Nephron (organoid): Measurements from ENCODE around the gene WDFY4.

ENCODE experiments used
- H3K27ac Mint-ChIP-seq, 3 experiments: 2 replicates each; pipeline ENCODE4 v1.8.0; 2020; ENCODE audit warnings: mixed read lengths in 3 of 3, mild to moderate bottlenecking in 2 of 3, moderate library complexity in 1 of 3
- H3K27me3 Mint-ChIP-seq: 2 replicates; pipeline ENCODE4 v1.8.0; 2021; ENCODE audit warnings: low read depth, mild to moderate bottlenecking, moderate library complexity, mixed read lengths
- H3K36me3 Mint-ChIP-seq: 2 replicates; pipeline ENCODE4 v1.8.0; 2020; ENCODE audit warnings: low read depth, mixed read lengths
- H3K4me1 Mint-ChIP-seq: 2 replicates; pipeline ENCODE4 v1.8.0; 2020; ENCODE audit warnings: mixed read lengths
- H3K4me3 Mint-ChIP-seq, 3 experiments: 2 replicates each; pipeline ENCODE4 v1.8.0; 2020; ENCODE audit warnings: mild to moderate bottlenecking in 3 of 3, mixed read lengths in 3 of 3, moderate library complexity in 2 of 3
- H3K9me3 Mint-ChIP-seq: 2 replicates; pipeline ENCODE4 v1.8.0; 2020; ENCODE audit warnings: mixed read lengths
- CTCF ChIP-seq, 3 experiments: fragments of 200-600 bp; sonication (generic); IDR thresholded peaks; one replicate each; pipeline ENCODE4 v1.5.0; 2021; ENCODE audit warnings: antibody characterized with exemption in 3 of 3; ENCODE audit not compliant: unreplicated experiment in 3 of 3

Gene WDFY4

GRCh38 chr10:48932831-48933664 is 248.4 kb downstream of the WDFY4 start:
- H3K4me3 Mint-ChIP-seq, result no peak overlapping the region
- H3K9me3 Mint-ChIP-seq, result no peaks in the 10 kb centered on the region
- peaks cover 17% of the 10 kb centered on the region for H3K4me1 Mint-ChIP-seq
- H3K27ac Mint-ChIP-seq, result no peak overlapping the region
- H3K27me3 Mint-ChIP-seq, result peaks cover 31% of the 10 kb centered on the region
- no peaks in the 10 kb centered on the region for H3K36me3 Mint-ChIP-seq
- TF ChIP-seq CTCF (IDR thresholded peaks at IDR 0.05; ENCODE audit: unreplicated experiment in 3 of 3), result no peak

- Mint-ChIP-seq H3K27ac (no peak overlapping the region), H3K9me3 (no peaks in the 10 kb centered on the region), H3K4me1 (peaks cover 17% of the 10 kb centered on the region), H3K4me3 (peak overlapping the region in 1 of 3 experiments; percentile 25), H3K27me3 (peaks cover 39% of the 10 kb centered on the region), H3K36me3 (no peaks in the 10 kb centered on the region)
- no peak for TF ChIP-seq CTCF (IDR thresholded peaks at IDR 0.05; ENCODE audit: unreplicated experiment in 3 of 3)
These were observed 250.2 kb downstream of the WDFY4 start for GRCh38 chr10:48934672-48935501.

- Mint-ChIP-seq H3K27me3 (peaks cover 44% of the 10 kb centered on the region), H3K9me3 (no peaks in the 10 kb centered on the region), H3K36me3 (no peaks in the 10 kb centered on the region), H3K4me1 (peaks cover 17% of the 10 kb centered on the region), H3K27ac (no peak overlapping the region), H3K4me3 (no peak overlapping the region)
- no peak for TF ChIP-seq CTCF (IDR thresholded peaks at IDR 0.05; ENCODE audit: unreplicated experiment in 3 of 3)
These were observed 250.9 kb downstream of the WDFY4 start for GRCh38 chr10:48935577-48935976.

GRCh38 chr10:48937796-48938195 is 253.1 kb downstream of the WDFY4 start:
- H3K9me3 Mint-ChIP-seq, result no peaks in the 10 kb centered on the region
- peaks cover 56% of the 10 kb centered on the region for H3K27me3 Mint-ChIP-seq

GRCh38 chr10:48938281-48938680 is 253.6 kb downstream of the WDFY4 start:
- peaks cover 51% of the 10 kb centered on the region for H3K27me3 Mint-ChIP-seq
- no peak overlapping the region for H3K4me3 Mint-ChIP-seq
- H3K27ac Mint-ChIP-seq, result peak overlapping the region in 1 of 3 experiments; percentile 26
- peaks cover 12% of the 10 kb centered on the region for H3K4me1 Mint-ChIP-seq
- no peak for TF ChIP-seq CTCF (IDR thresholded peaks at IDR 0.05; ENCODE audit: unreplicated experiment in 3 of 3)
- no peaks in the 10 kb centered on the region for H3K36me3 Mint-ChIP-seq
- no peaks in the 10 kb centered on the region for H3K9me3 Mint-ChIP-seq

More at GRCh38 chr10:48937796-48938195, 253.1 kb downstream of the WDFY4 start:
- Mint-ChIP-seq H3K36me3 (no peaks in the 10 kb centered on the region), H3K4me1 (peaks cover 12% of the 10 kb centered on the region), H3K27ac (no peak overlapping the region), H3K4me3 (no peak overlapping the region)
- TF ChIP-seq CTCF (IDR thresholded peaks at IDR 0.05; ENCODE audit: unreplicated experiment in 3 of 3), result no peak
